HG02943 (cell line): ENCODE measurements around the gene PASK.

Experiments used
- ATAC-seq: cut with Tn5 transposase; IDR thresholded peaks from one replicate; pipeline ENCODE4 v1.9.1; 2021; ENCODE audit warnings: mild to moderate bottlenecking, low read depth, moderate library complexity; ENCODE audit not compliant: unreplicated experiment

Gene PASK

DNA sequence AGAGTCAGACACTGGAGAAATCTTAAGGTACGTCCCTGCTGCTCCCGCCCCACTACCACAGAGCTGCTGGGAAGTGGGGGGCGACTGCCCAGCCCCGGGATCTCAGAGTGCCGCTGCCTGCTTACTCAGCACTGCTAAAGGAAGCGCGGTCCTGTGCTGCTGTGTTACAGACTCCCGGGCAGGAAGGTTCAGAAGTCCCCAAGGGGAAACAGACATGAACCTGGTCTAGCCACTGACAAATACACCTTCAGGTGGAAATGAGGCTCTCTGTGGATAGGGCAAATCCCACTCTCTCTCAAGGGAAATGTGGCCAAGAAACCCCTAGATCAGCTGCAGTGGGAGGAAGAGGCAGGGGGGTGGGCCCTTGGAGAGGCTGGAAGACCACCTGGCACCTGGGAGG, 60.9 kb downstream of the PASK start:
- ATAC-seq: no peak

DNA sequence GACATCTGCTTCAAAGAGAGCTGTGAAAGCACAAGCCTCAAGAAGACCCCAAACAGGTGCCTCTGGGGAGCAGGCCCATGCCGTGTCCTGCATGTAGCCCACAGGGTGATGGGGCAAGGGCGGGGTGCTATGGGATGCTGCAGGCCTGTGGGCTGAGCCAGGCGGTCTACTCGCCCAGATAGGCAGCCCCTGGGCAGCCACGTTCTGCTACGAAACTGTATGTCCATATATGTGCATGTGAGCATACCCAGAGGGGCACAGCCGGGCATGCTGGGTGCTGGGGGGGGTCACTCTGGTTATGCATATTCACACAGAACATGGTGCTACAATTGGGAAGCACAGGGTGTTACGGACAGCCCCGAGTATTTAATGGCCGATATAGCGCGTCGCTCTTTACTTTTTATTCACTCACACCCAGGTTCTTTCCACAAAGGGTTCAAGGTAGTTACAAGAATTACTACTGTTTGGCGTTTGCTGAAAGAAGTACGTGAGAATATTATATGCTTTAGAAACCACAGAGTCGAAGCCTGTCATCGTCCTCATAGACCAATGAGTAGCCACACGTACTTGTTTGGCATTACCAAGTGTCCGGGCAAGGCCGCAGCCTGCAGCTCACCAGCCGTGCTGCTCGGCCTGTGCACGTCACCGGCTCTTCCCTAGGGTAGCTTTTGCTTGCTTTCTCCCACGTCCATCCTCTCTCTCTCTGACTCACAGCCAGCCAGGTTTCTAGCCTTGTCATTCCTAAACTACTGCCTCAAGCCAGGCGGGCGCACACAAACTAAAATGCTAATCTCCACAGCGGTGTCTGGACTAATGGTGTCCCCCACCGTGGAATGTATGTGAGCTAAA, 61.6 kb downstream of the PASK start:
- no peak for ATAC-seq

DNA sequence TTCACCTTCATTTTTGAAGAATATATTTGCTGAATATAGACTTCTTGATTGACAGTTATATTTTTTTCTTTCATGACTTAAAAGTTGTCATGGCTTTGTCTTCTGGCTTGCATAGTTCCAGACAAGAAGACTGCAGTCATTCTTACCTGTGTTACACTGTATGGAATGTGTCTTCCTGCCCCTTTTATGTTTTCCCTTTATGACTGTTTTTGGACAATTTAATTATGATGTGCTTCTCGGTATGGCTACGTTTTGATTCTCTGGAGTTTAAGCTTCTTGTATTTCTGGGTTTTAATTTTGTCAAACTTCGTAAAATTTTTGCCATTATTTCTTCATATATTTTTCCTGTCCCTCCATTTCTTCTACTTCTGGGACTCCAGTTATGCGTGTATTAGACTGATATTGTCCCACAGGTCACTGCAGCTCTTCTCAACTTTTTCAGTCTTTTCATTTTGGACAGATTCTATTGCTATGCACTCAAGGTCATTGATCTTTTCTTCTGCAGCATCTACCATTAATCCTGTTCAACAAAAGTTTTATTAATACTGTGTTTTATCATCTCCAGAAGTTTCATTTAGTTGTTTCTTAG, 64.3 kb downstream of the PASK start:
- no peak for ATAC-seq

DNA sequence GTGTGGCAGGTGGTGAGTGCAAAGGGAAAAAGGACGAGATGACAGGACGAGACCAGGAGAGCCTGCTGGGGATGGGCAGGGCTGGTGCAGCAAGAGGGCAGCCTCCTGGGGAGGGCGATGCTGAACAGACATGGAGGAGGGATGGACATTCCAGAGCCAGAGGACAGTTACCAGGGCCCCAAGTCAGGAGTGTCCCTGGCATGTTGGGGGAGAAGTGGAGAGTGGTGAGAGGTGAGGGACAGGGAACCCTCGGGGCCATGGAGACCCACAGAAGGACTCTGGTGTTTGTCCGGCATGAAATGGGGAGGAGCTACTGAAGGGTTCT, 66.2 kb downstream of the PASK start:
- no peak for ATAC-seq

DNA sequence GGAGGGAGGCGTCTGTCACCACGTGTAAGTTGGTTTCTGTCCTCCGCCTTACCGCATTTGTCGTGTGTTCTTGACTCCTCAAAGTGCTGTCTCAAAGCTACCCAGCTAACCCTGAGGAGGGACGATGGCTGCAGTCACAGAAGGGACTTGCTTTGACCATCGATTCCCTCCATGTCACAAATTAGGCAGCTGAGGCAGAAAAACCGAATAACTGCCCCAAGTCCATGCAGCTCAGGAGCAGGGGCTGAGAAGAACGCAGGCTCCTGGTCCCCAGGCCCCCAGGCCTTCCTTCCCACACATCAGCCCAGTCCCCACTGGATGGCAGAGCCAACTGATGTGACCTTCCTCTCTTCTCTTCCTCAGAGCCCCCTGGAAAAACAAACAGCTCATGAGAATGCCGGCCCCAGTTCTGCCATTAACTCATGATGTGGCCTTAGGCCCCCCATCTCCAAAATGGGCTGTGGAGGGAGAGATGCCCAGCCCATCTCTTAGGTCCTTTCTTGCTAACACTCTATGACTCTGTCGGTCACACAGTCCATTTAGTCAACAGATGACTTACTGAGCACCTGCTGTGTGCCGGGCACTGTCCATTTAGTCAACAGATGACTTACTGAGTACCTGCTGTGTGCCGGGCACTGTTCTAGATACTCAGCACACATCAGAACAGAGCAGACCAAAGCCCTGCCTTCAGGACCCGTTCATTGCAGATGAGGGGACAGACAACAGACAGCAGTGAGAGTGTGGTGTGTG, 66.8 kb downstream of the PASK start:
- ATAC-seq: no peak

DNA sequence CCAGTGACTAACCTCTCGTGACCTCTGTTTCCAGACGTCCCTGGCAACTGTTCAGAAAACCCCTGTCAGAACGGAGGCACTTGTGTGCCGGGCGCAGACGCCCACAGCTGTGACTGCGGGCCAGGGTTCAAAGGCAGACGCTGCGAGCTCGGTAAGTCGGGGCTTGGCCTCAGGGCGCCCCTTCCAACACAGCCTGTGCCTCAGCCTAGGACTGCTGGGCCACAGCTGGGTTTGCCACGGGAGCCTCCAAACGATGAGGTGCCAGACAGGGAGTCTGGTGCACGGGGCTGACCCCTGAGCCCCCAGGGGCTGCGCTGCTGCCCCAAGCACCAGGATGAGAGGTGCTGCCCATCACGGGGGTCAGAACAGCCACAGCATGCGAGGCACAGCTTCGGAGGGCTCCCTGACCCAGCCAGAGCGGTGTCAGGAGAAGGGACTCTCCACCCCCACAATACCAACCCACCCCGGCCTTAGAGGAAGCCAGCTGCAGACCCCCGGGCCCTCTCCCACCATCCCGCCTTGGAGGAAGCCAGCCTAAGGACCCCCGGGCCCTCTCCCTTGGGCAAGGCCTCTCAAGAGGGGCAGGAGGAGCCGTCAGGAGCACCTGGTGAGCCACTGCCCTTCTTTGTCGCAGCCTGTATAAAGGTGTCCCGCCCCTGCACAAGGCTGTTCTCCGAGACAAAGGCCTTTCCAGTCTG, 67.5 kb downstream of the PASK start:
- ATAC-seq: no peak

DNA sequence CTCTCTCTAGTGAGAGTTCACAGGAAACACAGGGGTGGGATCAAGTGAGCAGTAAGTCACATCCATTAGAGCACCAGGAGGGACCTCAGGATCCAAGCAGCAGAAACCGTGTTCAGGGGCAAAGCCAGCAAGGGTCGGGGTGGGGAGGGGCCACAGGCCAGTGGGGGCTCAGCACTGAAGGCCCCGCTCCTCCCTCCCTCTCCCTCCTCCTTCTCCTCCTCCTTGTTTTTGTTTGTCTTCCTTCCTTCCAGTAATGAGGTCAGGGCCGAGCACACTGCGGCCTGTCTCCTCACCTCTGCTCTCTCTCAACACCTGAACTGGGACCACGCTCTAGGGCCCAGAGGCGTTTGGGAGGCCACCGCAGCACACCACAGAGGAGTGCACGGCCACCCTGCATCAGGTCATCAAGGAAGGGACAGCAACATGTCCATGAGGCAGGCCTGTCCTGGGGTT, 68.1 kb downstream of the PASK start:
- ATAC-seq: no peak

DNA sequence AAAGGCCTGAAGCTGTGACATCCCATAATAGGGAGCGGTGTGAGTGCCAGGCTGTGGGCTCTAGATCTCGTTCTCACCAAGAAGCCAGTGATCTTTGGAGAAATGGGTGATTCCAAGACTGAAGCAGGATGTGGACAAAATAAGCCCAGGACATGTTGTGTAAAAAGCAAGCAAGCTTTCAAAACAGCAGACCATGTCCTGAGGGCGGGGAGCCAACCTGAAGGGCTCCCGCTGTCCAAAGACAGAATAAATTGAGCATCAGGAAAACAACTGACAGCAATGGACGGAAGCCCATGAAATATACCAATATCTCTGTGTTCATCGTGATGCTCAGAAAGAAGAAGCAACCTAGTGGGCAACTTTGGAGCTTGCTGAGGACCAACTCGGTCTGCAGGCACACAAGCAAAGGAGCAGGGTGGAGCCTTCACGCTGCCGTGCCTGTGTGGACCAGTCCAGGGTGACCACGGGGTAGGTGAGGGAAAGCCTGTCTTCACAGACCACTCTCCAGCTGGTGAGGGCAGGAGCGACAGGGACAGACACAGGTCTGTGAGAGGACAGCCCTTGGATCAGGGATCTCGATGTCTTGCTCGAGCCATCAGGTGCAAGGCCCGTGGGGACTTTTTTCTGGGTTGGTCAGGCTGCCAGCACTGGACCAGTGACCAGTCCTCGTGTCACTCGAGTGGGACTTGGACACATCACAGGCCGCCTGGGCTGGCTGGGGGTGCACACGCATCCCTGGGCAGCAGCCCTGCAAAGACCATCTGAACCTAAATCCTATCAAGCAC, 68.7 kb downstream of the PASK start:
- ATAC-seq: no peak

DNA sequence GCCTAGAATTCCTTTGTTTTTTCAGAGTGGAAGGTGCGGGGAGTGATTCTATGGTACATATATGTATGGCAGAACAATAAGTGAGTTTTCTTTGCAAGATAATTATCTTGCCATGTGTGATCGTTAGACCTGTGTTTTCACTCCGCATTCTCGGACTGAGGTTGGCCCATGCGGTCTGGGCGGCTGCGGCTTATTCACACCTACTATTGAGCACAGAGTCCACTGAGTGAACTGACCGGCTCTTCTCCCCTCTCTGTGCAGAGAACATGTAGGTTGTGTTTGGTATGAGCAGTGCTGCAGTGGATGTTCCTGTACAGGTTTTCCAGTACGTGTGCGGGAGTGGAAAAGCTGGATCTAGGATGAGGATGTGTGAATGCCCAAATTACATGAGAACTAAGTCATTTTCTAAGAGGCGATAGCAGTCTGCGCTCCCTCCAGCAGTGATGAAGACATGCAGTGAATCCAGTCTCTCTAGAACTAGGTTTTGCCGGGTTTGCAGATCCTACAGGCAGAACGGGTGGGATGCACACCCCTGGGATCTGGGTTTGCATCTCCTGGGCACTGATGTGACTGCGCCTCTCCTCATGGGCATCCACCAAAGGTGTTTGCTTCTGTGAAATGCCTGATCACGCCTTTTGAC, 74.3 kb downstream of the PASK start:
- no peak for ATAC-seq

DNA sequence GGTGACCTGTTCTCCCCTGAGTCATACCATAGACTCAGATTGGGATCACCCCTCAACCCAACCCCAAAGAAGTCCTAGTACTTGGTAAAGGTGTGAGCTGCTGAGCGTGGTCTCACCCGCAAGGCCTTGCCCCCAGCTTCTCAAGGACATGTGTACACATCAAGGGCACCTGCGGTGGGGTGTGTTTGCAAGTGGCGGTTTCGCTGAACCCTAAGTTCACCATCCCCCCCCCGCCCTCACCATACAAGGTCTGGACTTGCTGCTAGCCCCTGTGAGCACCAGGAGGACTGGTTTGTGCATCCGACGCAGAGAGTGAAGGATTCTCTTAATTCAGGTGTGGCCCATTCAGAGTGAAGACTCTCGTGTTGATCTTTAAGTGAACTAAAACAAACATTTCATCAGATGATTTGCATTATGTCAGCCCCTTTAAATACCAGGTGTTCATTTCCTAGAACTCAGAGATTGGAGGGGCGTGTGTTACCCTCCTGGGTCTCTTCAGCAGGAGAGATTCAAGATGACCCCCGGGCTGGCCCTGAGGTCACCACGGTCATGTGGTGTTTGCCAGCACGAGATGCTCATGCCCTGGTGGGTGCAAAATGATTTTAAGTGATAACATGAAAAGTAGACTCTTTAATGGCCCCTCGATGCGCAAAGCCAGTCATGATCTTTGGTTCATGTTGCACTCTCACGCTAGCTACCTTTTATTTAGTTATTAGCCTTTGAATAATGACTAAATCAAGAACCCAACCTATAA, 75.0 kb downstream of the PASK start:
- ATAC-seq: no peak

DNA sequence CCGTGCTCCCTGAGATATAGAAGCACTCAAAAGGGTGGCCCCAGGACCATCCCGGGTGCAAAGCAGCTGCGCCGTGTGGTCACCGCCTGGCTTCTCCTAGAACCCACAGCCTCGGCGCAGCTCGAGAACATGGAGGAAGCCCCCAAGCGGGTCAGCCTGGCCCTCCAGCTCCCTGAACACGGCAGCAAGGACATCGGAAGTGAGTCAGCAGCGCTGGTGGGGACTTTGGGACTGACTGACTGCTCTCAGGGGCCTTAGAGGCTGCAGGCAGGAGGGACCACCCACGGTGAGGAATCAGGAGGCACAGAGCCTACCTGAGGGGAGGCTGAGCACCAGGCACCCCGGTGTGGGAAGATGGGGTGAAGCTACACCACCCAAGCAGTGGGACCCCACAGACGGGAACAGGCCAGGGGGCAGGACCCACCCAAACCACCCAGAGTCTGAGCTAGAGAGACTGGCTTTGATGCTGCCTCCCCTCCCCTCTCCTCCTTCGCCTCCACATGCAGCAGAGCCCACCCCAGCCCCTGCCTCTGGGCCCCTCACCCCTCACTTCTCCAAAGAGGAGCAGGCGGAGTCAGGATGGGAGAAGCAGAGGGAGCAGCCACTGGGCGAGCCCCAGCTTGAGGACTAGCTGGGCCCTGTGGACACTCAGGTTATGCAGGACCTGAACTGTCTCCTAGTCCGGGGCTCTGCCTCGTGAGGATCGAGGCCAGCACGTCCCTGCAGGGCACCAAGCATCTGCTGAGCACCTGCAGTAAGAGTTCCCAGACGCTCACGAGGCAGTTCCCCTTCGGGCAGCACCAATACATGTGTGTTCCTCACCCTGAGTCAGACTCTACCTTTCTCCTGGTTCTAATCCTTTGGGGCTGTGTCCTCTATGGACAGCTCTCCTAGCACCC, 75.9 kb downstream of the PASK start:
- ATAC-seq: no peak

DNA sequence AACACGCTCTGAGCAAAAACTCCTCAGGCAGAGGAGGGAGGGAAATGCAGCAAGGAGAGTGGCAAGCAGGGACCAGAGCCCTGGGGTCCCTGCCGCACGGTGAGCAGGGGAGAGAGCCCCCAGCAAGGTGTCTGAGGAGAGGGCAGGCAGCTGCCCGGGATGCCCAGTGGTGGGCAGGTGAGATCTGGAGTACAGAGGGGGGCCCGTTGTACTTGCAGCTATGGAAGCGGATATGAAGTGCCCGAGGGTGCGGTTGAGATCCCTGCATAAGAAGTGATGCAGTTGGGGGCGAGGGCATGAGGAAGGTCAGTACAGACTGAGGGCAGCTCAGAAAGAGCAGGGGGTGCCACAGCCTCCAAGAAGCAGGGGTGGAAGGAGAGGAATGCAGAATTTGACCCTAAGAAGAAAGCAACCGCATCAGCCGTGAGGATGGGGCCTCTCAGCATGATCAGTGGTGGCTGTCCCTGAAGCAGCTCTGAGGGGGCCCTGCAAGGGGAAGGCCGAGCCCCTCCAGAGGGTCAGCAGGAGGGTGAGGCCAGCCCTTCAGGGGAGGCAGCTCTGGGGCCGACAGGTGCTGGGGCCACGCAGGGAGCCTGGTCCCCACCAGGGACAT, 76.6 kb downstream of the PASK start:
- no peak for ATAC-seq

DNA sequence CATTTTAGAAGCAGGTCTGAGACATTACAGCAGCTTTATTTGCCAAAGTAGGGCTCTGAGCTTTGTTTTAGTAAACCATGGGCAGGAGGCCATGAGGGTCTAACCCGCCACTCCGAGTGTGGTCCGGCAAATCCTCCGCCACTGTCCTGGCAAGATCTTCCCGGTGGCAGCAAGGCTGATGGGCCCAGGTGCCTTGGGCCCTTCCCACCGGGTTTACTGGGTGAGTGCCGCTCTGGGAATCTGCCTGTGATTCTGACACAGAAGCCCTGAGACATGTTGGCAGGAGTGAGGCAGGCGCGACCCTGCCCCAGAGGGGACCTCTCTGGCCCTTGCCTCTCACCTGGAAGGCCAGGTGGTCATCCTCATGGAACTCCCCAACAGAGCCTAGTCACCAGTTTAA, 77.1 kb downstream of the PASK start:
- no peak for ATAC-seq

DNA sequence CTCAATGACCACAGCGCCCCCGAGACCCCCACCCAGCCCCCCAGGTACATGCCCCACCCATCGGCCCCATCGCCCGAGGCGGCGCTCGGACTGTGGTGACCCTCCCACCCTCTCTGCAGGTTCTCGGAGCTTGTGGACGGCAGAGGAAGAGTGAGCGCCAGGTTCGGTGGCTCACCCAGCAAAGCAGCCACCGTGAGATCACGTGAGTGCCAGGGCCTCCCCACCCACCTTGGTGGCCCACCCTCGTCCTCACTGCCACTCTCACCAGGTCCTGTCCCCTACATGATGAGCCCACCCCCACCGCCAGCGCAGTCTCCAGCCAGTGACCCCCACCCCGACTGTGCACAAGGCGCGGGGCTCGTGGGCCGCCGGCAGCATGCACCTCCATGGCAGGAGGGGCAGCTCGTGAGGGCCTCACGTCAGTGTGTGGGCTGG, 77.6 kb downstream of the PASK start:
- no peak for ATAC-seq

DNA sequence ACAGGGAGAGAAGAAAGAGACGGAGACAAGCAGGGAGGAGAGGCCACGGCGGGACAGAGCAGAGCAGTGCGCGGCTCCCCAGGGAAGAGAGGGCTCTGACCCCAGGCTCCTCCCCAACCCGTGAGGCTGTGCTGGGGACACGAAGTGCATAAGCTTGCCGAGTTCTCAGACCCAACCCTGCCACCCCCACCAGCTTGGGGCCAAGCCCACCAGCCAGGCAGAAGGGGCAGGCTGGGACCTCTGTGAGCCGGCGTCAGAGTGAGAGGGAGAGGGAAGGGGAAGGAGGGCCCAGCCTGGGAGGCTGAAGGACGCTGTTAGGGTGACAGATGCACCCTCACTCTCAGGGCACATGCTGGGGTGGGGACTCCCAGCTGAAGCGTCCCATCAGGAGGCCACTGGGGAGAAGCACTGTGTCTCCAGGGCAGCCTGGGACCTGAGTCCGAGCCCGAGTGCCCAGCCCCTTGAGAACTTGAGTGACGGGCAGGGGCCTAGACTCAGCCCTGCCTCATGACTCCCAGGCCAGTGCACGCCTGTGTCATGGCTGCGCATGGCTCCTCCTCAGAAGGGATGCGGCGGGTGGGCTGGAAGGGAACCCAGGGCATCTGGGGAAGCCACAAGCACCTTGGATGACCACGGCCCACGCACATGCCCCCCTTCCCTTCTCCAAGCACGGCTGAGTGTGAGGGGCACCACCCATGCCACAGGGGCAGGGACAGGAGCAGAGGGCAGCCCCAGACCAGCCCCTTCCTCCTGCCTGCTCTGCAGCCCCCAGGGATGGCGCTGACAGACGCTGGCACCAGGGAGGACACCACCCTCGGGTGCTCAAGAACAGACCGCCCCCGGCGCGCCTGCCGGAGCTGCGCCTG, 78.2 kb downstream of the PASK start:
- ATAC-seq: no peak

DNA sequence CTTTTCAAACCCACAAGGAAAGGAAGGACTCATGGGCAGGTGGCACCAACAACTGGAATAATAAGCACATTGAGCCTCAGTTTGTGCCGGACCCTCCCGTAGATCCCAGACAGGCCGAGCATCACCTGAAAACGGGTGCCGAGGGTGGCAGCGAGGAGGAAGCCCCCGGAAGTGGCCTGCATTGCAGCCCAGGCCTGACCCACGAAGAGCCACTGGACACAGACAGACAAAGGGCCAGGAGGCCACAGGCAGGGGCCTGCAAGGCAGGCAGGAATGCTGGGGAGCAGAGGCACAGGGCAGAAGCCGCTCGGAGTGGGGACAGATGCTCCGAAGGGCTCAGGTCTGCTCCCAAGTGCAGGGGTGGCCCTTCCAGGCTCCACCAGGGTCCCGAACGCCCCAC, 78.9 kb downstream of the PASK start:
- no peak for ATAC-seq

DNA sequence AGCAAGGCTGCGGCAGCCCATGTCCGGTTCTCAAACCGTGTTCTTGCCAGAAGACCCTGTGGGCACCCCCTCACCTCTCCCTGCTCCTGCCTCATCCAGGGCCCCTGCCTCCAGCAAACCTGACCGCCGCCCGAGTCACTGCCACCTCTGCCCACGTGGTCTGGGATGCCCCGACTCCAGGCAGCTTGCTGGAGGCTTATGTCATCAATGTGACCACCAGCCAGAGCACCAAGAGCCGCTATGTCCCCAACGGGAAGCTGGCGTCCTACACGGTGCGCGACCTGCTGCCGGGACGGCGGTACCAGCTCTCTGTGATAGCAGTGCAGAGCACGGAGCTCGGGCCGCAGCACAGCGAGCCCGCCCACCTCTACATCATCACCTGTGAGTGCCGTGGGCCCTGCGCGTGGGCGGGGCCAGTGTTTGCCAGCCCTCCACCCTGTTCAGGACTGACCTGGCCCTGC, 79.4 kb downstream of the PASK start:
- no peak for ATAC-seq
